HT-29 (cell line): ENCODE measurements around the gene BATF. TPM values are rescaled to one million over a fixed set of nuclear protein-coding genes. Genes with fewer than 3 reads are reported as not detected.

Experiments
- DNase-seq: peaks from one replicate; pipeline ENCODE4 v3.0.0-alpha.2; 2015; ENCODE audit warnings: low spot score
- total RNA-seq: library from RNA; depleted of rRNA; stranded (reverse); fragments of >200 nt; shearing (Covaris generic); gene quantifications from 2 replicates; pipeline ENCODE4 v1.2.3, GENCODE V29; 2014

BATF gene
- total RNA-seq, 1 experiment from 2014 or later: 1.0 TPM

GRCh38 chr14:75531660-75532317 is 9.5 kb downstream of the BATF start:
- DNase-seq: no peak

DNA sequence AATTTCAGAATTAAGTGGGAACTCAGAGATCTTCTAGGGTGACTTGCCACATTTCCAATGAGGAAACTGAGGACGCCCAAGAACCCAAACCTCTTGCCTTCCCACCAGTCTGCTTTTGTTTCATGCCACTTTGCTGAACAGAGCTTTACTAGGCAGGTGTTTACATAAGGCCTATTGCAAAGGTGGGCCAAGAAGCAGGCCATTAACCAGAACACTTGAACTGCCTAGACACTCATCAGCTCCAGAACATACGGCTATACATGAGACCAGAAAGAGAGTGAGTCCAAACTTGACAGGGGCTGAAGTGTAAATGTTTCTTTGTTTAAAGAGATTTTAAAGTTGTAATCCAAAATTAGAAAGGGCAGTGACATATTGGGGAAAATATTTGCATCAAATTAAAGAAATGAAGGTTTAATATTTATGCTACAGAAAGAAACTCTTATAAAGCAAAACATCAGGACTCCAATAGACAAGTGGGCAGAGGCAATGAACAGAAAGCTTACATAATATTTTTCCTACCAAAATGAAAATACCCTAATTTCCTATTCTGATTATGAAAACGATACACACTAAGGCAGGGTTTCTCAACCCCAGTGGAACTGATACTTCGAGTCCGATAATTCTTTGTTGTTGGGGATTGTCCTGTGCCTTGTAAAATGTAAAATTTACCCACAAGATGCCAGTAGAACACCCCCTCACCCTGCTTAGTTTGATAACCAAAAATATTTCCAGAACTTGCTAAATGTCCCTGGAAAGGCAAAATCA is 11.7 kb downstream of the BATF start:
- no peak for DNase-seq

- DNase-seq: no peak
Observed at GRCh38 chr14:75535164-75535898, 13.1 kb downstream of the BATF start.

GRCh38 chr14:75537071-75537470 is 14.8 kb downstream of the BATF start:
- no peak for DNase-seq

GRCh38 chr14:75539162-75539560 is 16.9 kb downstream of the BATF start:
- no peak for DNase-seq

DNA sequence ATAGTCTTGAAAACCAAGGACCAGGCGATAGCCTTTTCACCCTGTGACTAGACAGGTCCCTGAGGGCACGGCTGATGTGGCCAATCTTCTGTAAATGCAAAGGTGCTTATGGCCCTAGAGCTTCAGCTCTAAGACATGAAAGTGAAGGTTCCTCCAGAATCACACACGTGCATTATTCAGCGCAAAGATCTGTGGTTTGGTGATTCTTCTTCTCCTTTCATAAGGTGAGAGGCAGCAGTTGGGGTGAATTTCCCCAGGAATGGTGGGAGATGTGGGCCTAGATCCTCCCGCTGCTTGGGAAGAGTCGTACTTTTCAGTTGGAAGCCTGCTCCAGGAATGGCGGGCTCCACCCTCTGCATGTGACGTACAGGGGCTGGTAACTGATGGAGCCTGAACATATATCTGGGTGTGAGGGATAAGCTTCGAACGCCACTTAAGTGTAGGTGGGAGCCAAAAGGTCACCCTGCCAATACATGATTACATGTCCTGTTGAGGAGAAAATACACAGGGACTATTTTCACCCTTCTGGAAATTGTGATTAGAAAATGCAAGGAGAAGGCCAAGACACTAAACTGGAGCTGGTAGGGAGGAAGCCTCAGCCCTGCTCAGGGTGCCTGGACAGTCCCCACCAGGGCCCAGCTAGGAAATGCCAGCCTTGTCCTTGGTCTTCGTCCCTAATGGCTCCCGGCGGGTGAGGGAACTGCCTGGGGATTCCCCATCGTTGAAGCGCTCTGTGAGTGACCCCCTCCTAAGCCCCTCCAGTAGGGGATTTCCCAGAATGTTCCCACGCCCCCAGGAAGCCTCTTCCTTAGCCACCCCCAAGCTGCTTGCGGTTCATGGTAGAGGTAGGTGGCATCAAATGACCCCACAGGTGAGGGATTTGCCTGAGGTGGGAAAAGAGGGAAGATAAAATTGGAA is 17.6 kb downstream of the BATF start:
- DNase-seq: no peak

DNA sequence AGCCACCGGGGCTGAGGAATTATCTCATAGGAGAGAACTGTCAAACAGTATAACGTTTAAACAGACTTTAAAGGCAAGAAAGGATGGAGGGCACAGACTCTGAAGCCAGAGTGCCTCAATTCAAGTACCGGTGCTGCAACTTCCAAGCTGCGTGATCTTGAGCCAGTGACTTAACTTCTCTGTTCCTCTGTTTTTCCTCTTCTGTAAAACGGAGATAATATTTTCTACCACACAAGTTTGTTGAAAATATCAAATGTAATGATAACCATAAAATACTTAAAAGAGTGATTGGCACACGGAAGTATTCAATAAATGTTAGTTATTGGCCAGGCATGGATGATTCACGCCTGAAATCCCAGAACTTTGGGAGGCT is 18.2 kb downstream of the BATF start:
- DNase-seq: no peak

- no peak for DNase-seq
Observed at GRCh38 chr14:75542588-75543091, 20.4 kb downstream of the BATF start.

GRCh38 chr14:75543253-75543652 is 21.0 kb downstream of the BATF start:
- DNase-seq: no peak

DNA sequence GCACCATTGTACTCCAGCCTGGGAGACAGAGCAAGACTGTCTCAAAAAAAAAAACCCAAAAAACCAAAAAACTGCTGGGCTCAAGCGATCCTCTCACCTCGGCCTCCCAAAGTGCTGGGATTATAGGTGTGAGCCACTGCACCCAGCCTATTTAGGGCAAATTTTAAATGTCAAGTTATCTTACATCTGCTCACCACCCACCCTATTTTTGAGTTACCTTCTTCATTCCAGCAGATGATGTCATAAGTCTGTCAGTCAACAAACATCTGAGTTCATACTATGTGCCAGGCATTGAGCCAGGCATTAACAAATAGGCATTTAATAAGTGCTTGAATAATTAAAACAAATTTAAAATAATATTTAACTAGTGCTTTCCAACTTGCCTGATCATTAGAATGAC is 21.5 kb downstream of the BATF start:
- DNase-seq: no peak

DNA sequence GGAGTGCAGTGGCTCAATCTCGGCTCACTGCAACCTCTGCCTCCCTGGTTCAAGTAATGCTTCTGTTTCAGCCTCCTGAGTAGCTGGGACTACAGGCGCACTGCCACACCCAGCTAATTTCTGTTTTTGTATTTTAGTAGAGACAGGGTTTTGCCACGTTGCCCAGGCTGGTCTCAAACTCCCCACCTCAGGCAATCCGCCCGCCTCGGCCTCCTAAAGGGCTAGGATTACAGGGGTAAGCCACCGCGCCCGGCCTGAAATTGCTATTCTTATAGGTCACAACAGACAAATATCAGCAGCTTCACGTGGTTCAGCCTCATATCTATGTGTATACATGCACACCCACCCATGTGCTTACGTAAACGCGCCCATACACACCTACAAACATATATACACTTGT is 23.6 kb downstream of the BATF start:
- DNase-seq: no peak

- no peak for DNase-seq
Observed at GRCh38 chr14:75547552-75548250, 25.4 kb downstream of the BATF start.

- peak; percentile 62 for DNase-seq
Observed at GRCh38 chr14:75548544-75548943, 26.3 kb downstream of the BATF start.

DNA sequence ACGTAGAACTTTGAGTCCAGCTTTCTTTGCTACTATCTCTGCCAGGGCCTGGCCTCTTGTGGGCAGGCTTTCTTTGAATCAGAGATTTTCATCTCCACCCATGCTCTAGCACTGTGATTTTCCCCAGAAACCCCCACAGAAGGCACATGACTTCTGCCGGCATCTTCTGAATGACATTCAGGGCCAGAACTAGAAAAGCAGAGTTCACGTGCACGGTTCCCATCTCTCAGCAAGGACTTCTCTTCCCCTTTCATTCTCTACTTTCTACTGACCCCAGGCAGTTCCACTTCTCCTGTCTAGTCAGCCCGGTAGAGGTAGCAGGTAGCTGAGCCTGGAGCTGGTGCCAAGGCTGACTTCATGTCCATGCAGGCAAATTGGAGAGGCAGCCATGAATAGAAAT is 26.9 kb downstream of the BATF start:
- no peak for DNase-seq

GRCh38 chr14:75551021-75551420 is 28.8 kb downstream of the BATF start:
- DNase-seq: no peak

- no peak for DNase-seq
Observed at GRCh38 chr14:75553157-75553556, 30.9 kb downstream of the BATF start.

GRCh38 chr14:75553761-75554364 is 31.6 kb downstream of the BATF start:
- DNase-seq: no peak

- no peak for DNase-seq
Observed at GRCh38 chr14:75554482-75554881, 32.2 kb downstream of the BATF start.

DNA sequence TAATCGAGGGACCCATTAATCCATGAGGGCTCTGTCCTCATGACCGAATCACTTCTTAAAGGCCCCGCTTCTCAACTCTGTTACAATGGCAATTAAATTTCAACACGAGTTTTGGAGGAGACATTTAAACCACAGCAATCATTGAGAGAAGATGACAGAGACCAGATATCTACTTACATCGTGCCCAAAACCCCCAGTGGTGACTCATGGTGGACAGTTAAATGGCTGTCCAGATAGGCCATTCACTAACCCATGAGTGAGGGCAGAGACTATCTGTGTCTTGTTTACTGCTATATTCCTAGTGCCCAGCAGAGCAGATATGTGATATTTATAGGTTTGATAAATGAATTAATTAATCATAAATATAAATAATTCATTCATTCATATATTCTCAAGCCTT is 36.2 kb downstream of the BATF start:
- DNase-seq: no peak

DNA sequence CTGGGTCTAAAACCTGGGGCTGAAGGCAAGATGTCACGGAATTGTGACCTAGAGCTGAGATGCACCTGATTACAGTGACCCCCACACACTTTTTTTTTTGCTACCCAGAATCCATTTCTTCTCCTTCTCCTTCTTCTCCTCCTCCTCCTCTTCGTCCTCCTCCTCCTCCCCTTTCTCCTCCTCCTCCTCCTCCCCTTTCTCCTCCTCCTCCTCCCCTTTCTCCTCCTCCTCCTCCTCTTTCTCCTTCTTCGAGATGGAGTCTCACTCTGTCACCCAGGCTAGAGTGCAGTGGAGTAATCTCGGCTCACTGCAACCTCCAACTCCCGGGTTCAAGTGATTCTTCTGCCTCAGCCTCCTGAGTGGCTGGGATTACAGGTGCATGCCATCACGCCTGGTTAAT is 36.8 kb downstream of the BATF start:
- DNase-seq: no peak
